ENCODE data around the gene AVP. TPM values are rescaled to one million over a fixed set of nuclear protein-coding genes. Genes with fewer than 3 reads are reported as not detected.

AVP gene
- polyA plus RNA-seq, 2 of the 4 experiments (the other 2 are of a cell fraction) = not detected

DNA sequence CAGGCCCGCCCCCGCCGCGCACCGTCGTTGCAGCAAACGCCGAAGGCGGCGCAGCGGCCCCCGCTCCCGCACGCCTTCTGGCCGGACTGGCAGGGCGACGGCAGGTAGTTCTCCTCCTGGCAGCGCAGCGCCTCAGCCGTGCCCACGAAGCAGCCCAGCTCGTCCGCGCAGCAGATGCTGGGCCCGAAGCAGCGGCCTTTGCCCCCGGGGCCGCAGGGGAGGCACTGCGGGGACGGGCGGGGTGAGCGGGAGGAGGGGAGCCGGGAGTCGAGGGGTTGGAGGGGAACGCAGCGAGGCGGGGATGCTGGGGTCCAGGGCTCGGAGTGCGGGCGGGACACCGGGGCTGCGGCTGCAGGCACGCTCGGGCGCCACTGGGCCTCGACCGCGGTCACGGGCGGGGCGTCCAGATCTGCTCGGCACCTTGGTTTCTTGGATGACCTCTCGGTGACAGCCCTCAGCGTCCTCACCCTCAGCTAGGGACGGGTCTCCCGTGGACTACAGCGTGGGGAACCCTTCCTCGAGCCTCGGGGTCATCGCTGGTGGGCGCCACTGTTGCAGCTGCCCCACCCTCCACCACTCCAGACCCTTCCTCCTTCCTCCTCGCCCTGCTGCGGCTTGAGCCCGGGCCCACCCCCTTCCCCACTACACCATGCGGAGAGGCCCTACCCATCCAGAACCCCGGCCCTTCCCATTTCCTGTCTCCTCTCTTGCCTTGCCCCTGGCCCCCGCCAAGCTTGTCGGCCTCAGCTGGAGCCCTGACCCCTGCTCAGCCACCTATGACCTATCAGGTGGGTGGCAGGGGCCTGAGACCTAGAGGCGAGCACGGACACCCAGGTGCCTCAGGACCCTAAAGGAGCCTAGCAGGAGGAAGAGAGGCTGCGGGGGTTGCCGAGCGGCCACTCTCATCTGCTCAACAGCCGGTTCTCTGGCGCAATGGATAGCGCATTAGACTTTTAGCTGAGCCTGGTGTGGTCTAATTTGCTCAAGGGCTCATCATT is 1.3 kb downstream of the AVP start:
- POLR2A ChIA-PET = no interaction called here
- ATAC-seq (no peak; a peak in 1 of 6 replicates), FAIRE-seq (no peak), DNase-seq (ENCODE audit: low read depth in 1 of 2, low spot score in 1 of 2) (no peak)
- CTCF ChIA-PET = interaction anchor here (1.4 to 2.3 kb wide), 2 partner anchors 30 kb away, joined by 3 to 10 read pairs; no protein-coding TSS in a partner anchor
- WGBS (ENCODE audit: missing lambda C conversion rate) = 86% methylated on average over 40 of the region's 76 CpGs
- H3K4me2 ChIP-seq = peak overlapping the region; percentile 67
- no peaks in the 10 kb centered on the region for H3K9me3 ChIP-seq
- TF ChIP-seq USF2 (IDR thresholded peaks at IDR 0.05) = no peak
- TF ChIP-seq REST (IDR thresholded peaks at IDR 0.05) = no peak
- no peak for TF ChIP-seq EHF (CRISPR knock-in tag; IDR thresholded peaks at IDR 0.05)
- no peak for TF ChIP-seq SREBF2 (IDR thresholded peaks at IDR 0.05)
- TF ChIP-seq, protein P1, sequence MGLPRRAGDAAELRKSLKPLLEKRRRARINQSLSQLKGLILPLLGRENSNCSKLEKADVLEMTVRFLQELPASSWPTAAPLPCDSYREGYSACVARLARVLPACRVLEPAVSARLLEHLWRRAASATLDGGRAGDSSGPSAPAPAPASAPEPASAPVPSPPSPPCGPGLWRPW (IDR thresholded peaks at IDR 0.05) = no peak
- TF ChIP-seq MYC (IDR thresholded peaks at IDR 0.05; ENCODE audit: borderline replicate concordance, low read length) = no peak
- TF ChIP-seq ZNF302 (CRISPR knock-in tag; IDR thresholded peaks at IDR 0.05) = no peak
- TF ChIP-seq MAZ (IDR thresholded peaks at IDR 0.05; ENCODE audit: borderline replicate concordance, low read depth, low read length) = no peak
- no peak for TF ChIP-seq CBX2 (IDR thresholded peaks at IDR 0.05; ENCODE audit: borderline replicate concordance, low read depth)
- TF ChIP-seq, protein P2, sequence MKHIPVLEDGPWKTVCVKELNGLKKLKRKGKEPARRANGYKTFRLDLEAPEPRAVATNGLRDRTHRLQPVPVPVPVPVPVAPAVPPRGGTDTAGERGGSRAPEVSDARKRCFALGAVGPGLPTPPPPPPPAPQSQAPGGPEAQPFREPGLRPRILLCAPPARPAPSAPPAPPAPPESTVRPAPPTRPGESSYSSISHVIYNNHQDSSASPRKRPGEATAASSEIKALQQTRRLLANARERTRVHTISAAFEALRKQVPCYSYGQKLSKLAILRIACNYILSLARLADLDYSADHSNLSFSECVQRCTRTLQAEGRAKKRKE (CRISPR knock-in tag; IDR thresholded peaks at IDR 0.05; ENCODE audit: low read depth) = no peak
- no peak for TF ChIP-seq RAD21 (conservative IDR thresholded peaks at IDR 0.05 in 1 of 2, IDR thresholded peaks at IDR 0.05 in 1 of 2)
- TF ChIP-seq NR3C1 (IDR thresholded peaks at IDR 0.05) = no peak
- TF ChIP-seq BHLHE40 (IDR thresholded peaks at IDR 0.05; ENCODE audit: low read depth, low read length) = no peak
- no peak for TF ChIP-seq CEBPB (IDR thresholded peaks at IDR 0.05)
- no peak for TF ChIP-seq KDM5A (IDR thresholded peaks at IDR 0.05)
- H3K4me1 ChIP-seq = peaks cover 19% of the 10 kb centered on the region
- H3K27ac ChIP-seq = peak overlapping the region in 1 of 2 experiments; percentile 67; a peak in 3 of 6 replicates
- peak overlapping the region; percentile 34 for H3K4me3 ChIP-seq

DNA sequence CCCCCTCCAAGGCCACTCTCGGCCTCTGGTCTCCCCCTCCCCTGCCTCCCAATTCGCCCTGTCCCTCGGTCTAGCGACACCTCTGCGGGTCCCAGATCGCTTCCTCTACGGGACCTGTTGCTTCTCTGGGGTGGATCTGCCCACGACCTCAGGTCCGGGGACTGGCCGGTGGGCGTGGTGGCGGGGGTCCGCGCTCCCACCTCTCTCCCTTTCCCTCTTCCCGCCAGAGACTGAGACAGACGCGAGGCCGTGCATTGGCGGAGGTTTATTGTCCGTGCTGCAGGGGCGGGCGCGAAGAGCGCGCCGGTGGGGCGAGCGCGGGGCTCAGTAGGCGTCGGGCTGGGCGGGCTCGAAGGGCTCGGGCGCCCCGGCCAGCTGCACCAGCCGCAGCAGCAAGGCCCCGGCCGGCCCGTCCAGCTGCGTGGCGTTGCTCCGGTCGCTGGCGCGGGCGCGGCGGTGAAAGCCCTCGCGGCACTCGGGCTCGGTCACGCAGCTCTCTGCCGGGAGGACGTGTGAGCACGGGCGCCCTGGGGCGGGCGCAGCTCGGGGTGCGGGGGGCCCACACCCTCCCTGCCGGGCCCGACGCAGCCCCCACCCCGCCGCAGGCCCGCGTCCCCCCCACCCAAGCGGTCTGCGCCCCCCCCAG is 2.1 kb downstream of the AVP start:
- CTCF ChIA-PET = interaction anchor here (2.3 kb wide), 1 partner anchor 29 kb away, joined by 10 read pairs; no protein-coding TSS in a partner anchor
- POLR2A ChIA-PET = no interaction called here
- FAIRE-seq (no peak), DNase-seq (ENCODE audit: low read depth in 1 of 2, low spot score in 1 of 2) (no peak), ATAC-seq (no peak)
- Histone ChIP-seq H3K4me2 (peak overlapping the region; percentile 67), H3K9me3 (no peaks in the 10 kb centered on the region), H3K4me3 (peak overlapping the region; percentile 34), H3K4me1 (peaks cover 19% of the 10 kb centered on the region), H3K27ac (peak overlapping the region in 1 of 2 experiments; percentile 67; a peak in 3 of 6 replicates)
- 70% methylated on average over 47 of the region's 71 CpGs for WGBS (ENCODE audit: missing lambda C conversion rate)
- no peak for TF ChIP-seq CBX2 (IDR thresholded peaks at IDR 0.05; ENCODE audit: borderline replicate concordance, low read depth)
- TF ChIP-seq KDM1A (IDR thresholded peaks at IDR 0.05; ENCODE audit: low read depth) = no peak

All from A549 (cell line).